Endothelial cell (in vitro differentiated cells): Measurements from ENCODE around the gene RNF220. TPM values are rescaled to one million over a fixed set of nuclear protein-coding genes. Genes with fewer than 3 reads are reported as not detected.

Source experiments
- DNase-seq: peaks from one replicate; pipeline ENCODE4 v3.0.0; 2021; ENCODE audit warnings: low spot score
- H3K27ac Mint-ChIP-seq: one replicate; pipeline ENCODE4 v1.8.0; 2021; ENCODE audit warnings: mixed read lengths, inconsistent platforms; ENCODE audit not compliant: unreplicated experiment
- H3K27me3 Mint-ChIP-seq: one replicate; pipeline ENCODE4 v1.8.0; 2021; ENCODE audit warnings: mild to moderate bottlenecking, moderate library complexity, mixed read lengths, inconsistent platforms; ENCODE audit not compliant: unreplicated experiment
- H3K36me3 Mint-ChIP-seq: one replicate; pipeline ENCODE4 v1.8.0; 2021; ENCODE audit warnings: mild to moderate bottlenecking, low read depth, mixed read lengths, inconsistent platforms; ENCODE audit not compliant: unreplicated experiment
- H3K4me1 Mint-ChIP-seq: one replicate; pipeline ENCODE4 v1.8.0; 2021; ENCODE audit warnings: mild to moderate bottlenecking, mixed read lengths, inconsistent platforms; ENCODE audit not compliant: unreplicated experiment
- H3K4me3 Mint-ChIP-seq: one replicate; pipeline ENCODE4 v1.8.0; 2021; ENCODE audit warnings: mild to moderate bottlenecking, mixed read lengths, inconsistent platforms; ENCODE audit not compliant: unreplicated experiment
- H3K9me3 Mint-ChIP-seq: one replicate; pipeline ENCODE4 v1.8.0; 2021; ENCODE audit warnings: mixed read lengths, inconsistent platforms; ENCODE audit not compliant: unreplicated experiment
- total RNA-seq: library from RNA; stranded (reverse); fragmentation: NEBNext Ultra II Directional; extraction: Animal tissue kit (Norgen Biotek cat#: 25700); gene quantifications from one replicate; pipeline ENCODE4 v1.2.1, GENCODE V29; 2021; ENCODE audit not compliant: unreplicated experiment
- TF ChIP-seq, protein P1 (sequence below): fragments of 200-600 bp; sonication (generic); IDR thresholded peaks from one replicate; pipeline ENCODE4 v1.5.0; 2021; ENCODE audit warnings: antibody characterized with exemption; ENCODE audit not compliant: unreplicated experiment

RNF220 gene
- total RNA-seq, 1 donor from 2014 or later, result 87.5 TPM

DNA sequence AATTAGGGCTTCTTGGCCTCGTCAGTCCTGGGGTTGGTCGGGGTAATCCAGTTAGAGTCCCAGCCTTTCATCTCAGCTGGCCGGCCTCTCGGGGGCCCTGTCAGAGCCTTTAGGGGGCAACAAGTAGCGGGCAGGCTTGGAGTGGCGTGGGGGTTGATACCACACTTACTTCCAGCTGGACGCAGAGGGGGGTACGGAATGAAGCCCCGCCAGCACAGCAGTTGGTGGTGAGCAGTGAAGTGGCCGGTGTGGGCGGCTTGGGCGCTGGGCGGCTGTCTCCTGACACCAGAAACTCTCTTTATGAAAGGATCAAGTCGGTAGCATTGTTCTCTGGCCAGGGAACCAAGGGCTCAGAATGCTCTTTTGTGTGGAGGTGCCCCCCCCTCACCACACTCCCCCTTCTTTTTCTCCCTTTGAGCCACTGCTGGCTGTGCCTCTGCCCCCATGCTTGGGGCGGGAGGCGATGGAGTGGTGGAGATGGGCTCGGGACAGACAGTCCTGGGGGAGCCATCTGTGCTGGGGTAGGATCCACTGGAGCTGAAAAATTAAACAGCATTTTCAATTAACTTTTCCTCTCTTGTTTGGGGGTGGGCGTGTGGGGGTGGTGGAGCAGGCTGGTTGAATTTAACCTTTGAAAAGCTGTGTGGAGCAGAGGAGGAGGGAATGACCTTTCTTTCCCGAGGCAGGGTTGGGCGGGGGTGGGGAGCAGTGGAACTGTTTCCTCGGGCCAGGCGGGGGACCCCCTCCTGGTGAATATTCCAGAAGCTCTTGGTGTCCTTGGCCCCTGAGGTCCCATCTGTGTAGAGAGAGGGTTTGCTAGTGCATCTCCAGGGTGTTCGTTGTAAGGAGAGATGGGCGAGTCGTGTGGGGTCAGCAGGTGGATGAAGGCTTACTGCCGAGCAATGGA, 102.7 kb downstream of the RNF220 start:
- Mint-ChIP-seq H3K9me3 (no peaks in the 10 kb centered on the region), H3K27ac (no peak overlapping the region), H3K4me3 (no peak overlapping the region), H3K4me1 (peaks cover 32% of the 10 kb centered on the region), H3K27me3 (peaks cover 18% of the 10 kb centered on the region), H3K36me3 (peaks cover 7% of the 10 kb centered on the region)
- TF ChIP-seq, protein P1, sequence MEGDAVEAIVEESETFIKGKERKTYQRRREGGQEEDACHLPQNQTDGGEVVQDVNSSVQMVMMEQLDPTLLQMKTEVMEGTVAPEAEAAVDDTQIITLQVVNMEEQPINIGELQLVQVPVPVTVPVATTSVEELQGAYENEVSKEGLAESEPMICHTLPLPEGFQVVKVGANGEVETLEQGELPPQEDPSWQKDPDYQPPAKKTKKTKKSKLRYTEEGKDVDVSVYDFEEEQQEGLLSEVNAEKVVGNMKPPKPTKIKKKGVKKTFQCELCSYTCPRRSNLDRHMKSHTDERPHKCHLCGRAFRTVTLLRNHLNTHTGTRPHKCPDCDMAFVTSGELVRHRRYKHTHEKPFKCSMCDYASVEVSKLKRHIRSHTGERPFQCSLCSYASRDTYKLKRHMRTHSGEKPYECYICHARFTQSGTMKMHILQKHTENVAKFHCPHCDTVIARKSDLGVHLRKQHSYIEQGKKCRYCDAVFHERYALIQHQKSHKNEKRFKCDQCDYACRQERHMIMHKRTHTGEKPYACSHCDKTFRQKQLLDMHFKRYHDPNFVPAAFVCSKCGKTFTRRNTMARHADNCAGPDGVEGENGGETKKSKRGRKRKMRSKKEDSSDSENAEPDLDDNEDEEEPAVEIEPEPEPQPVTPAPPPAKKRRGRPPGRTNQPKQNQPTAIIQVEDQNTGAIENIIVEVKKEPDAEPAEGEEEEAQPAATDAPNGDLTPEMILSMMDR, result no peak
- no peak for DNase-seq

DNA sequence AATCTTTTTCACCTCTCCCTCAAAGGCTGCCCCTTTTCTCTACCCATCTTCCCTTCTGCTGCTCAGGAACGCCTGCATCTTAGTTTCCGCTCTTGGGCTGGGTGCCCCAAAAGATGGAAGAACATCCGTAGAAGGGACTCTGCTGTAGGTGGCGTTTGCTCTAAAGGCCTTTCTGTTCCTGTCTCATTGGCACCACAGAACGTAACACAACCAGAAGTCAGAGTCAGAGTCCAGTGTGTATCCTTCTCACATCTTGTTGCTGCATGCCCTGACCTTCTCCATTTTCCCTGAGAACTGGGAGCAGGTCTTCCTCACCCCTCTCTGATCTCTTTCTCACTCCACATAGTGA, 103.3 kb downstream of the RNF220 start:
- Mint-ChIP-seq H3K36me3 (peaks cover 7% of the 10 kb centered on the region), H3K27me3 (peaks cover 18% of the 10 kb centered on the region), H3K9me3 (no peaks in the 10 kb centered on the region), H3K4me3 (no peak overlapping the region), H3K27ac (no peak overlapping the region), H3K4me1 (peaks cover 32% of the 10 kb centered on the region)
- TF ChIP-seq, protein P1, result no peak
- no peak for DNase-seq

DNA sequence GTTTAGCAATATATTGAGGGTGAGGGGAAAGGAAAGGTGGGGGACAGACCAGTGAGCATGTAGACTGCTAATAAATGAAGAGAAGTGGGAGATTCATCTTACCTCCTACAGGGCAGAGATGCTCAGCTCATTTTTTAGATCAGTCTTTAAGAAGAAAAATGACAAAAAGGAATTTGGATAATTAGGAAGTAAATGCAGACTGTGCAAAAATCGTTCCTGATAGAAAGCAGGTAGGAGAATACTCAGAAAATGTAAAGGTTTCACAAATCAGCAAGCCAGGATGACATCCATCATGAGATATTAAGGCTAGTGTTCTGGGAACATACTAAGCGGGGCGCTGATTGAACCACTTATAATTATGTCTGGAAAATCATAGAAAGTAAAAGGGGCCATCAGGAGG, 106.3 kb downstream of the RNF220 start:
- H3K4me1 Mint-ChIP-seq, result peaks cover 32% of the 10 kb centered on the region
- no peaks in the 10 kb centered on the region for H3K9me3 Mint-ChIP-seq
- peaks cover 8% of the 10 kb centered on the region for H3K27me3 Mint-ChIP-seq
- no peak for DNase-seq
- H3K36me3 Mint-ChIP-seq, result no peaks in the 10 kb centered on the region
- TF ChIP-seq, protein P1, result no peak
- no peak overlapping the region for H3K27ac Mint-ChIP-seq
- no peak overlapping the region for H3K4me3 Mint-ChIP-seq

DNA sequence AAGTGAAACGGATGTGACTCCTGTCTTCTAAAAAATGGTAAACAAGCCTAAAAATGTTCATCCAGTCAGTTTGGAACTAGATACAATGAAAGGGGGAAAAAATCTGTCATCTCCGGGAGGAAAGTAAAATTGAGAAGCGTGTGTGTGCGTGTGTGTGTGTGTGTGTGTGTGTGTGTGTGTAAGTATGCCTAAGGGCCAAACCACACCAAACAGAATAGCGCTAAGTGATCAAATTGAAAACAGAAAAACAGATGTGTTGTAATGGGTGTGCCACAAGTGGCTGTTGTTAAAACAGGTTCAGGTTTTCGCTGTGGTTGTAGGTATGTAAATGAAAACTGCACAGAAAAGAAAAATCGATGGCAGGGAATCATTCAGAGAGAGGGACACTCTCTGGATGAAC, 106.7 kb downstream of the RNF220 start:
- Mint-ChIP-seq H3K27ac (no peak overlapping the region), H3K36me3 (no peaks in the 10 kb centered on the region), H3K9me3 (no peaks in the 10 kb centered on the region), H3K4me3 (no peak overlapping the region), H3K27me3 (peaks cover 8% of the 10 kb centered on the region), H3K4me1 (peaks cover 30% of the 10 kb centered on the region)
- no peak for DNase-seq
- TF ChIP-seq, protein P1, result no peak

DNA sequence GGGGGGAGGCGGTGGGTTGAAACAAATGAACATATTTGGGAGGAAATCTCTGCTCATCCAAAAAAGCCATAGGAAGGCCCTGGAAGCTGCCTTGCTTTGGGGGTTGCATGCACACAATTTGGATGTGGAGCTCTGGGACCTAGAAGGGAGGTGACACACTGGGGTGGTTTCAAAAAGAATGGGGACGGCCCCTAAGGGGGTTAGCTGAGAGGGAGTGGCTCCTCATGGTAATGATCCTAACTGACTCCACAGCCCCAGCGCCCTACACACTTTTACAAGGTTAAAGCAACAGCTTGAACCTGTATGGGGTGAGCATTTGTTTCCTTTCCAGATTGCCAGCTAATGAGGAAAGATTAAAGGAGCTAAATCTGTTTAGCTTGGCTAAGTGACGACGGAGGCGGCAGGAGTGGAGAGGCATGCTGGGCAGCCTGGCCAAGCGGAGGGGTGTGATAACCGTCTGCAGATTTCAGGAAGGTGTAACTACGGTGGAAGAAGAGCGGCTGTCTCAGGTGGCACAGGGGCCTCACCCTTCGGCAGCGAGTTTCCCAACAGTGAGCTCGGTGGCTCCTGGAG, 107.3 kb downstream of the RNF220 start:
- DNase-seq, result no peak
- no peak overlapping the region for H3K4me3 Mint-ChIP-seq
- H3K36me3 Mint-ChIP-seq, result no peaks in the 10 kb centered on the region
- no peaks in the 10 kb centered on the region for H3K9me3 Mint-ChIP-seq
- H3K27ac Mint-ChIP-seq, result no peak overlapping the region
- peaks cover 4% of the 10 kb centered on the region for H3K27me3 Mint-ChIP-seq
- TF ChIP-seq, protein P1, result no peak
- H3K4me1 Mint-ChIP-seq, result peaks cover 30% of the 10 kb centered on the region
